RWPE2 (cell line): Measurements from ENCODE around the gene PSMD4.

Experiments
- ATAC-seq: fragments of 200-7000 bp; cut with Tn5 transposase; 3 replicates; pipeline ENCODE4 v1.9.1; 2021; ENCODE audit warnings: low read depth
- DNase-seq: peaks from one replicate; pipeline ENCODE4 v3.0.0-alpha.2; 2020; ENCODE audit warnings: low spot score
- H3K27ac ChIP-seq: fragments of 450-650 bp; 2 replicates; pipeline ENCODE4 v1.5.1; 2017; ENCODE audit warnings: mild to moderate bottlenecking; ENCODE audit not compliant: poor library complexity, severe bottlenecking
- H3K27me3 ChIP-seq: fragments of 250-450 bp; sonication (Bioruptor Pico); 2 replicates; pipeline ENCODE4 v1.5.1; 2021; ENCODE audit warnings: mild to moderate bottlenecking, moderate library complexity; ENCODE audit not compliant: insufficient read depth, poor library complexity, severe bottlenecking
- H3K36me3 ChIP-seq: fragments of 250-450 bp; sonication (Bioruptor Pico); 2 replicates; pipeline ENCODE4 v1.5.1; 2020; ENCODE audit warnings: low read depth, mild to moderate bottlenecking, moderate library complexity
- H3K4me1 ChIP-seq: fragments of 250-450 bp; sonication (Bioruptor Pico); 2 replicates; pipeline ENCODE4 v1.5.1; 2021; ENCODE audit warnings: mild to moderate bottlenecking, moderate library complexity; ENCODE audit not compliant: insufficient read depth, poor library complexity, severe bottlenecking
- H3K4me3 ChIP-seq: fragments of 250-450 bp; sonication (Bioruptor Pico); 2 replicates; pipeline ENCODE4 v1.5.1; 2021; ENCODE audit warnings: mild to moderate bottlenecking, moderate library complexity; ENCODE audit not compliant: severe bottlenecking
- H3K9me3 ChIP-seq: fragments of 250-450 bp; sonication (Bioruptor Pico); 2 replicates; pipeline ENCODE4 v1.5.1; 2021; ENCODE audit warnings: mild to moderate bottlenecking, moderate library complexity; ENCODE audit not compliant: severe bottlenecking
- TF ChIP-seq, protein P1 (sequence below): fragments of 450-650 bp; IDR thresholded peaks from one replicate; pipeline ENCODE4 v1.5.1; 2017; ENCODE audit warnings: mild to moderate bottlenecking, moderate library complexity; ENCODE audit not compliant: poor library complexity, severe bottlenecking

PSMD4 gene

DNA sequence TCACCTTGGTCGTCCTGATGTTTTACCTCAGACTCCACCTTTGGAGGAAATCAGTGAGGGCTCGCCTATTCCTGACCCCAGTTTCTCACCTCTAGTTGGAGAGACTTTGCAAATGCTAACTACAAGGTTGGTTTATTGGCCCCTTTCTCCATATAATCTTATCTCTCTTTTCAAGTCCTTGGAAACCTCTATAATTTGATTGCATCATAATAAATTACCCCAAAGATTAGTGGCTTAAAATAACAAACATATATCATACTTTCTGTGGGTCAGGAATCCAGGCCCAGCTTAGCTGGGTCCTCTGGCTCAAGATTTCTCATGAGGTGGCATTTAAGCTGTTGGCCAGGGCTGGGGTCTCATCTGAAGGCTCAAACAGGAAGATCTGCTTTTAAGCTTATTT lies 12.1 kb upstream of the PSMD4 start:
- TF ChIP-seq, protein P1, sequence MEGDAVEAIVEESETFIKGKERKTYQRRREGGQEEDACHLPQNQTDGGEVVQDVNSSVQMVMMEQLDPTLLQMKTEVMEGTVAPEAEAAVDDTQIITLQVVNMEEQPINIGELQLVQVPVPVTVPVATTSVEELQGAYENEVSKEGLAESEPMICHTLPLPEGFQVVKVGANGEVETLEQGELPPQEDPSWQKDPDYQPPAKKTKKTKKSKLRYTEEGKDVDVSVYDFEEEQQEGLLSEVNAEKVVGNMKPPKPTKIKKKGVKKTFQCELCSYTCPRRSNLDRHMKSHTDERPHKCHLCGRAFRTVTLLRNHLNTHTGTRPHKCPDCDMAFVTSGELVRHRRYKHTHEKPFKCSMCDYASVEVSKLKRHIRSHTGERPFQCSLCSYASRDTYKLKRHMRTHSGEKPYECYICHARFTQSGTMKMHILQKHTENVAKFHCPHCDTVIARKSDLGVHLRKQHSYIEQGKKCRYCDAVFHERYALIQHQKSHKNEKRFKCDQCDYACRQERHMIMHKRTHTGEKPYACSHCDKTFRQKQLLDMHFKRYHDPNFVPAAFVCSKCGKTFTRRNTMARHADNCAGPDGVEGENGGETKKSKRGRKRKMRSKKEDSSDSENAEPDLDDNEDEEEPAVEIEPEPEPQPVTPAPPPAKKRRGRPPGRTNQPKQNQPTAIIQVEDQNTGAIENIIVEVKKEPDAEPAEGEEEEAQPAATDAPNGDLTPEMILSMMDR = no peak
- no peak for DNase-seq

DNA sequence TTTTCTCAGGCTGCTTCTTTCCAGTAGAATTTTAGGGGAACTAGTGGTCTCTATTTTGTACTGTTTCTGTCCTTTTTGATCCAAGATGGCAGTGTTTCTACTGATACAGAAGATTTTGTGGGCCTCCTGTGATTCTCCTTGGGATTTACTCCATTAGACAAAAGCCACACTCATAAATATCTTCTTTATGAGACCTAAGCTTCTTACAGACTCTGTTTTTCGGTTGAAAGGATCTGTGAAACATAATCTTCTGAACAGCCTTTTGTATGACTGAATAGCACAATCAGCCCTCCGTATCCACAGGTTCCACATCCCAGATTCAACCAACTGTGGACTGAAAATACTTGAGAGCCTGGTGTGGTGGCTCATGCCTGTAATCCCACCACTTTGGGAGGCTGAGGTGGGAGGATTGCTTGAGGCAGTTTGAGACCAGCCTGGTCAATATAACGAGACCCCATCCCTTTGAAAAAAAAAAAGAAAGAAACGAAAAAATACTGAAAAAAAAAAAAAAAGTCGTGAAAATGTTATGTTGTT lies 10.8 kb upstream of the PSMD4 start:
- Histone ChIP-seq H3K36me3 (peaks cover 100% of the 10 kb centered on the region), H3K4me1 (no peaks in the 10 kb centered on the region), H3K27me3 (no peaks in the 10 kb centered on the region), H3K27ac (no peak overlapping the region), H3K9me3 (no peaks in the 10 kb centered on the region), H3K4me3 (no peak overlapping the region)
- TF ChIP-seq, protein P1 = no peak
- no peak for DNase-seq
- no peak for ATAC-seq

More for the DNA sequence above, 12.1 kb upstream of the PSMD4 start:
- H3K27ac ChIP-seq = no peak overlapping the region
- H3K4me1 ChIP-seq = no peaks in the 10 kb centered on the region
- no peaks in the 10 kb centered on the region for H3K27me3 ChIP-seq
- no peak overlapping the region for H3K4me3 ChIP-seq
- no peak for ATAC-seq
- no peaks in the 10 kb centered on the region for H3K9me3 ChIP-seq
- H3K36me3 ChIP-seq = peaks cover 100% of the 10 kb centered on the region

- ATAC-seq = no peak
- Histone ChIP-seq H3K36me3 (peaks cover 80% of the 10 kb centered on the region), H3K4me3 (no peak overlapping the region), H3K27me3 (no peaks in the 10 kb centered on the region), H3K27ac (no peak overlapping the region), H3K9me3 (no peaks in the 10 kb centered on the region), H3K4me1 (no peaks in the 10 kb centered on the region)
- TF ChIP-seq, protein P1 = no peak
- no peak for DNase-seq
Observed at GRCh38 chr1:151246786-151247185, 7.7 kb upstream of the PSMD4 start.

- H3K27me3 ChIP-seq = no peaks in the 10 kb centered on the region
- H3K4me3 ChIP-seq = no peak overlapping the region
- H3K36me3 ChIP-seq = peaks cover 30% of the 10 kb centered on the region
- H3K27ac ChIP-seq = no peak overlapping the region
- TF ChIP-seq, protein P1 = peak; percentile 92
- H3K9me3 ChIP-seq = no peaks in the 10 kb centered on the region
- ATAC-seq (peak; percentile 51), DNase-seq (no peak)
- no peaks in the 10 kb centered on the region for H3K4me1 ChIP-seq
Observed at GRCh38 chr1:151251656-151252470, 2.7 kb upstream of the PSMD4 start.

GRCh38 chr1:151255381-151255780 lies 847 bp downstream of the PSMD4 start:
- no peaks in the 10 kb centered on the region for H3K27me3 ChIP-seq
- peak overlapping the region; percentile 96 for H3K4me3 ChIP-seq
- TF ChIP-seq, protein P1 = no peak
- DNase-seq (no peak), ATAC-seq (no peak)
- H3K4me1 ChIP-seq = peaks cover 8% of the 10 kb centered on the region
- peaks cover 15% of the 10 kb centered on the region; the same call in 1 of the 2 replicates for H3K36me3 ChIP-seq
- H3K27ac ChIP-seq = peak overlapping the region; percentile 55
- no peaks in the 10 kb centered on the region for H3K9me3 ChIP-seq
